Brain microvascular endothelial cell (primary cell): ENCODE data around the gene MTCL1.

Experiments used
- DNase-seq: peaks from one replicate; pipeline ENCODE4 v3.0.0-alpha.2; 2020
- H3K27ac ChIP-seq: fragments of 250-450 bp; sonication (Bioruptor Pico); 2 replicates; pipeline ENCODE4 v1.5.1; 2020; ENCODE audit warnings: mild to moderate bottlenecking, moderate library complexity
- H3K27me3 ChIP-seq: fragments of 250-450 bp; sonication (Bioruptor Pico); replicated peaks from 2 replicates; pipeline ENCODE4 v1.5.1; 2020; ENCODE audit warnings: mild to moderate bottlenecking
- H3K36me3 ChIP-seq: fragments of 250-450 bp; sonication (Bioruptor Pico); replicated peaks from 2 replicates; pipeline ENCODE4 v1.5.1; 2020; ENCODE audit warnings: mild to moderate bottlenecking
- H3K4me3 ChIP-seq: 2 replicates; pipeline ENCODE4 v1.5.1; 2011; ENCODE audit warnings: low read depth, mild to moderate bottlenecking, control low read depth, low read length, moderate library complexity
- in situ Hi-C: cut with HindIII; loops from 2 replicates; pipeline ENCODE4 v1.10.0; 2017; ENCODE audit warnings: low sequenced_read_pairs, low pct_ligation_motif_present
- TF ChIP-seq, protein P1 (sequence below): IDR thresholded peaks from 2 replicates; pipeline ENCODE4 v1.5.1; 2011; ENCODE audit warnings: low read depth, mild to moderate bottlenecking, moderate library complexity, low read length, control low read depth, inconsistent platforms; ENCODE audit errors: missing control alignments

MTCL1 gene

GRCh38 chr18:8865934-8866333 is 160.6 kb downstream of the MTCL1 start:
- TF ChIP-seq, protein P1, sequence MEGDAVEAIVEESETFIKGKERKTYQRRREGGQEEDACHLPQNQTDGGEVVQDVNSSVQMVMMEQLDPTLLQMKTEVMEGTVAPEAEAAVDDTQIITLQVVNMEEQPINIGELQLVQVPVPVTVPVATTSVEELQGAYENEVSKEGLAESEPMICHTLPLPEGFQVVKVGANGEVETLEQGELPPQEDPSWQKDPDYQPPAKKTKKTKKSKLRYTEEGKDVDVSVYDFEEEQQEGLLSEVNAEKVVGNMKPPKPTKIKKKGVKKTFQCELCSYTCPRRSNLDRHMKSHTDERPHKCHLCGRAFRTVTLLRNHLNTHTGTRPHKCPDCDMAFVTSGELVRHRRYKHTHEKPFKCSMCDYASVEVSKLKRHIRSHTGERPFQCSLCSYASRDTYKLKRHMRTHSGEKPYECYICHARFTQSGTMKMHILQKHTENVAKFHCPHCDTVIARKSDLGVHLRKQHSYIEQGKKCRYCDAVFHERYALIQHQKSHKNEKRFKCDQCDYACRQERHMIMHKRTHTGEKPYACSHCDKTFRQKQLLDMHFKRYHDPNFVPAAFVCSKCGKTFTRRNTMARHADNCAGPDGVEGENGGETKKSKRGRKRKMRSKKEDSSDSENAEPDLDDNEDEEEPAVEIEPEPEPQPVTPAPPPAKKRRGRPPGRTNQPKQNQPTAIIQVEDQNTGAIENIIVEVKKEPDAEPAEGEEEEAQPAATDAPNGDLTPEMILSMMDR: no peak
- Histone ChIP-seq H3K27ac (no peak overlapping the region), H3K27me3 (no peaks in the 10 kb centered on the region), H3K36me3 (no peaks in the 10 kb centered on the region), H3K4me3 (no peak overlapping the region)
- DNase-seq: no peak
- in situ Hi-C loops: no loop called here

DNA sequence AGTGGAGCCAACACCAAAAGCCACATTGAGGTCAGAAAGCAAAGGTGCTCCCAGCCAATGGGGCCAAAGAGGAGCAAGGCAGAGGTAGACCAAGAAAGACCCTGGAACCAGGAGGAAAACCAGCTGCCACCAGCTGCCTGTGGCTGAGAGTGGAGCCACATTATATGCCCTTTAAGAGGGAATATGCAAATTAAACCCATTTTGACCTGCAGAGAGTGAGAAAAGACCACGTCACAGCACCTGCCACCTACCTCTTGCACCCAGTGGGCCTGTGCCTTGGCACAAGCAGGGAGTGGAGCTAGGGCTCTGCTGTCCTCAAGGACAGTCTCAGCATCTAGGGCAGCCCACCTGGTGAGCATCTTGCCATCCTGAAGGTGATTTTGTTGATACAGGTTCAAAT is 161.3 kb downstream of the MTCL1 start:
- Histone ChIP-seq H3K27ac (no peak overlapping the region), H3K27me3 (no peaks in the 10 kb centered on the region), H3K36me3 (no peaks in the 10 kb centered on the region), H3K4me3 (no peak overlapping the region)
- no peak for DNase-seq
- in situ Hi-C loops: no loop called here
- TF ChIP-seq, protein P1: no peak

DNA sequence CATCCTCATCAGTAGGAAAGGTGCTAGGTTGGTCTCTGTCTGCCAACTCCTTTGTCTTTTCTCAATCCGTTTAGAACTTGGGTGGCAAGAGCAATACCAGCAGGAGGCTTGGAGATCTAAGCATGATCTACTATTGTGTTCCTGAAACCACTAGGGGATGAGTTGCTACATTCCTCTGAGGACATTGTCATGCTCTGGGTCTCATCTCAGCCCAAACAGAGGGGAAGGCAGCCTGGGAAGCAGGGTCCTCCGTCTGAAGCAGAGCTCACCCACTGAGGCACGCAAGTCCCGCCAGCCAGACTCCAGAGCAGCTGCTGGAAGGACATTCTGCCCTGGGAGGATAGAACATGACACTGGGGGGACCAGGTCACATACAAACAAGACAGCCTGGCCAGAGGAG is 162.9 kb downstream of the MTCL1 start:
- in situ Hi-C loops: no loop called here

GRCh38 chr18:8868779-8869415 is 163.5 kb downstream of the MTCL1 start:
- H3K27ac ChIP-seq: no peak overlapping the region
- H3K4me3 ChIP-seq: no peak overlapping the region
- no peaks in the 10 kb centered on the region for H3K36me3 ChIP-seq
- in situ Hi-C loops: no loop called here
- TF ChIP-seq, protein P1: no peak
- no peak for DNase-seq
- H3K27me3 ChIP-seq: no peaks in the 10 kb centered on the region

More for the DNA sequence above, 162.9 kb downstream of the MTCL1 start:
- Histone ChIP-seq H3K4me3 (no peak overlapping the region), H3K27ac (no peak overlapping the region), H3K36me3 (no peaks in the 10 kb centered on the region), H3K27me3 (no peaks in the 10 kb centered on the region)
- TF ChIP-seq, protein P1: no peak
- no peak for DNase-seq

GRCh38 chr18:8869696-8870095 is 164.3 kb downstream of the MTCL1 start:
- in situ Hi-C loops: no loop called here
- TF ChIP-seq, protein P1: no peak
- no peak overlapping the region for H3K4me3 ChIP-seq
- no peak overlapping the region for H3K27ac ChIP-seq
- H3K27me3 ChIP-seq: no peaks in the 10 kb centered on the region
- no peak for DNase-seq
- H3K36me3 ChIP-seq: no peaks in the 10 kb centered on the region

DNA sequence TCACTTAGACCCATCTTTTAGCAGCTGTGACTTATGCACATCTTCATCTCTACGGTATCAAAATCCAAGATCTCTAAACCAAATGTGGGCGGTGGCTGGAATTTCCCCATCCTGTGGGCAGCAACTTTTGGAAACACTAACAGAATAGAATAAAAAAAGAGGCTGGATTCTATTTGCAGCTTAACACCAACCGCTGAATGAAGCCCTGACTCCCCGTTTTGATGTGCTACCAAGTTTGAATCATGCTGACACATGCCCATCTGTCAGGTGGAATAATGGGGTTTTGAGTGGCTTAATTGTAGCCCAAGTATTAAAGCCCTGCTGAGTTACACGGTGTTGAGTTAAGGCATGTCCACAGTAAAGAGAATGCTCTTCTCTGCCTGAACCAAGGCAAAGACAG is 165.2 kb downstream of the MTCL1 start:
- no peak for DNase-seq
- in situ Hi-C loops: no loop called here
- TF ChIP-seq, protein P1: no peak
- Histone ChIP-seq H3K27ac (no peak overlapping the region), H3K4me3 (no peak overlapping the region), H3K27me3 (no peaks in the 10 kb centered on the region), H3K36me3 (no peaks in the 10 kb centered on the region)
